HG03095 (cell line): ENCODE data around the gene HERC4.
A peak's percentile ranks its signal among the peaks of the same experiment; 100 is the strongest.
"Not testable (repeated sequence)": the region's sequence is repeated elsewhere in the genome, so short reads cannot be mapped to it uniquely, and the experiment has no call there.

Experiments used
- ATAC-seq: cut with Tn5 transposase; IDR thresholded peaks from one replicate; pipeline ENCODE4 v1.9.1; 2021; ENCODE audit warnings: moderate library complexity; ENCODE audit not compliant: unreplicated experiment

HERC4 gene

DNA sequence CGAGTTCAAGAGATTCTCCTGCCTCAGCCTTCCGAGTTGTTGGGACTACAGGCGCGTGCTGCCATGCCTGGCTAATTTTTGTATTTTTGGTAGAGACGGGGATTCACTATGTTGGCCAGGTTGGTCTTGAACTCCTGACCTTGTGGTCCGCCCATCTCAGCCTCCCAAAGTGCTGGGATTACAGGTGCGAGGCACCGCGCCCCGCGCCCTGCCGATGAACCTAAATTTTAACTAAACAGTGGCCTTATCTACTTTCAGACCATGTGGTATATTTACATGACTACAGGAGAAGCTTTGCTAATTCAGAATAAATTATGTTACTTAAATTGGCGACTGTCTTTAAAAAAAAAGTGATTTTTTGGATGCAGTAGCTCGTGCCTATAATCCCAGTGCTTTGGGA, 181.4 kb downstream of the HERC4 start:
- no peak for ATAC-seq

DNA sequence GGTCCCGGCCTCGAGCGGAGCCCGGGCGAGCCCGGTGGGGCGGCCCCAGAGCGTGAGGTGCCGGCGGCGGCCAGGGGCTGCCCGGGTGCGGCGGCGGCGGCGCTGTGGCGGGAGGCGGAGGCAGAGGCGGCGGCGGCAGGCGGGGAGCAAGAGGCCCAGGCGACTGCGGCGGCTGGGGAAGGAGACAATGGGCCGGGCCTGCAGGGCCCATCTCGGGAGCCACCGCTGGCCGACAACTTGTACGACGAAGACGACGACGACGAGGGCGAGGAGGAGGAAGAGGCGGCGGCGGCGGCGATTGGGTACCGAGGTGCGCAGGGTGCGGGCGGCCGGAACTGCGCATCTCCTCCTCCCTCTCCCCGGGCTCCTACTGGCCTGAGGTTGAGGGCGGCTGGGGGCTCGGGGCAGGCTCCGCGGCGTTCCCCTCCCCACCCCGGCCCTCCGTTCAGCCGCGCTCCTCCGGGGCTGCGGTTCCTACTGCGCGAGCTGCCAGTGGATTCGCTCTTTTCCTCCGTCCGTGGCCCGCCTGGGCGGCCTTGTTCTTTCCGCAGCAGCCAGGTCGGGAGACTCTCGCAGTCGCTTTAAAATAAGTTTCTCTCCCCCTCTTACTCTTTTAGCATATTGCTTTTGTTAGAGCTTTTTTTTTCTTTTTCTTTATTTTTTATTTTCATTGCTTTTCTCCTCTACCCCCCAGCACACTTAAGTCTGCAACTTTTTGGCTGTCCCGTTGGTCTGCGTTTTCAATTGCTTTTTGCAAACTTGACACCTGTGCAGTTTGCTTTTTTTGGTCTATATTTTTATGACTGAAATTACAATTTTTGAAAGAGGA, 190.0 kb downstream of the HERC4 start:
- ATAC-seq = peak; percentile 55

DNA sequence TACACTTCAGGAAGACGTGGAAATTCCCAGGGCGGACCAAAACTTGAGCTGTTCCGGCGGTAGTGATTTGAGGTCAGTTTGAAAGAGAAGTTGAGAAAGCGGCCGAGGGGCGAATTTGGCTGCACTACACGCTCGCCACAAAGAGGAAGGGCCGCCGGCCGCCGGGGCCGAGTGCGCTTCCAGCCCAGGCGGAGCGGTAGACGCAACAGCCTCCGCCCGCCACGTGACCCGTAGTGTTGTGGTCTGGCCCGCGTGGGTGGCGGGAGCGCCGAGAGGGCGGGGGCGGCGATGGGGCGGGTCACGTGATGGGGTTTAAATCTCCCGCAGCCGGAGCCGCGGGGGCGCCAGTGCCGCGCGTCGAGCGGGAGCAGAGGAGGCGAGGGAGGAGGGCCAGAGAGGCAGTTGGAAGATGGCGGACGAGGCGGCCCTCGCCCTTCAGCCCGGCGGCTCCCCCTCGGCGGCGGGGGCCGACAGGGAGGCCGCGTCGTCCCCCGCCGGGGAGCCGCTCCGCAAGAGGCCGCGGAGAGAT, 190.7 kb downstream of the HERC4 start, which contains the start of gene SIRT1:
Gene SIRT1 (plus strand): TSS at position 344 of the 529 bp plus-strand sequence. CDS start 66 bp downstream, at position 410.
- peak; percentile 84 for ATAC-seq

DNA sequence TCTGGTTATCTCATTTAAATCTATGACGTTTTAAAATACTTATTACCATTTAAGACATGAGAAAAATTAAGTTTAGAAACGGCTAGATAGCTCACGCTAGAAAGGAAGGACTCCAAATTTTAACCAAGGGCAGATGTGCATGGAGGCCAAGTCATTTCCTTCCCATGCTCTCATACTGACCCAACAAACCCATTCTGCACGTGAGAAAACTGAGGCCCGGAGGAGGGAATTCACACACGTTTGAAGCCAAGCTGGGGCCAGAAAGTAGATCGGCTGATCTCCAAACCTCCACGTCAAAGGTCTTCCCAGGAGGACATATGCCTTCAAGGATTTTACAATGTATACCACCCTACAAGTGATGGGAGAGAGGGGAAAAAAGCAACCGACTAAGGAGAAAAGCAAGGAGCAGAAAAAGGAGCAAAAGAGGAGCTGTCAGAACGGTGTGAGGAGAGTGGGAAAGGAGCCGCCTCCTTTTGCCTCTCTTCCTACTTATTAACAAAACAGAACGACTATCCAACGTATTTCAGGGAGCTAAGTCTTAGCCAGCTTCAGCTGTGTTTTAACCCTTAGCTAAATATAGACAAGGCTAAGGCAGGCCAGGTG, 191.3 kb downstream of the HERC4 start:
- ATAC-seq = no peak

DNA sequence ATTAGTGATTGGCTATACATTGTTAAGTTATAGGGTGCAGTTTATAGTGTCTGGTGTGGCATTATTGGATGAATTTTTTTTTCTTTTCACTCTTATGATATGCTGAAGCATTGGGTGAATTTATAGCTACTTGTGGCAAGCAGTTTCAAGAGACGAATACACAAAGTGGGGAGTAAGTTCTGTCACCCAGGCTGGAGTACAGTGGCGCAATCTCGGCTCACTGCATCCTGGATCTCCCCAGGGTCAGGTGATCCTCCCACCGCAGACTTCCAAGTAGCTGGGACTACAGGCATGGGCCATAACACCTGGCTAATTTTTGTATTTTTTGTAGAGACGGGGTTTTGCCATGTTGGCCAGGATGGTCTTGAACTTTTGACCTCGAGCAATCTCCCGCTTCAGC, 196.9 kb downstream of the HERC4 start:
- no peak for ATAC-seq

DNA sequence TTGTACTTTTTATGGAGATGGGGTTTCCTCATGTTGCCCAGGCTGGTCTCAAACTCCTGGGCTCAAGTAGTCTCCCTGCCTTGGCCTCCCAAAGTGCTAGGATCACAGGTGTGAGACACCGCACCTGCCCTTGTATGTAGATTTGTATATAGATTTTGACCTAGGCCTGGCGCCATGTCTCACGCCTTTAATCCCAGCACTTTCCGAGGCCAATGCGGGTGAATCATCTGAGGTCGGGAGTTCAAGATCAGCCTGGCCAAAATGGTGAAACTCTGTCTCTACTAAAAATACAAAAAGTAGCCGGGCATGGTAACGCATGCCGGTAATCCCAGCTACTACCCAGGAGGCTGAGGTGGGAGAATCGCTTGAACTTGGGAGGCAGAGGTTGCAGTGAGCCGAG, 197.7 kb downstream of the HERC4 start:
- ATAC-seq = not testable (repeated sequence)

DNA sequence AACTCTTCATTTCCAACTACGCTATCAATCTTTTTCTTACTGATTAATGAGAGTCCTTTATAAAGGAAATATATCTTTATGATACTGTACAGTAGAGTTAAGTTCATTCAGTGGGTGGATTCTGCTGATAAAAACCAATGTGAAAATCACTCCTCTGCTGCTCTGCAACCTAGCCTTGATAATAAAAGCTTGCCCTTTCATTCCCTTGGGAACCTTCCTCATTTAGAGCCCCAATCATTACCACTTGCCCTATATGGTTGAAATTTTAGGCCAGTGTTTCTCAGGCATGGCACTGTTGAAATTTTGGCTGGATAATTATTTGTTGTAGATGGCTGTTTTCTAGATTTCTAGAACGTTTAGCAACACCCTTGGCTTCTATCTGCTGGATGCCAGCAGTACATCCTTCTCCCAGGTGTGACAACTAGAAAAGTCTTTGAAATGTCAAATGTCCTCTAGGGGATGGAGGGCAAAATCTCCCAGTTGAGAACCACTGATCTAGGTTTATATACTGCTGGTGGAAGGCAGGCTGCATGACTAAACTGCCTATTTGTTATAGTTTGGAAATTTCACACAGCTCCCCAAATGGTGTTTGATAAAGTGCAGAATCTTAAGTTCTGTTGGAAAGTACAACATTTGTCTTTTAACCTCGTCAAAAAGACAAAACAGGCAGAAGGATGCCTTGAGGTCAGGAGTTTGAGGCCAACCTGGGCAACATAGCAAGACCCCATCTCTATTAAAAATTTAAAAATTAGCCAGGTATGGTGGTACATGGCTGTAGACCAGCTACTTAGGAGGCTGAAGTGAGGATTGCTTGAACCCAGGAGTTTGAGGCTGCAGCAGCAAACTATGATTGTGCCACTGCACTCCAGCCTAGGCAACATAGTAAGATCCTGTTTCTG, 199.5 kb downstream of the HERC4 start:
- no peak for ATAC-seq
